ENCODE measurements around the gene FOXD1.
"Not testable (repeated sequence)": the region's sequence is repeated elsewhere in the genome, so short reads cannot be mapped to it uniquely, and the experiment has no call there.

Gene FOXD1

GRCh38 chr5:73460133-73460532, 11.6 kb upstream of the FOXD1 start:
- DNase-seq = no peak

- no peak for DNase-seq
Measured at GRCh38 chr5:73459366-73459765, 10.8 kb upstream of the FOXD1 start.

- DNase-seq = not testable (repeated sequence)
Measured at GRCh38 chr5:73456462-73456861, 7.9 kb upstream of the FOXD1 start.

DNA sequence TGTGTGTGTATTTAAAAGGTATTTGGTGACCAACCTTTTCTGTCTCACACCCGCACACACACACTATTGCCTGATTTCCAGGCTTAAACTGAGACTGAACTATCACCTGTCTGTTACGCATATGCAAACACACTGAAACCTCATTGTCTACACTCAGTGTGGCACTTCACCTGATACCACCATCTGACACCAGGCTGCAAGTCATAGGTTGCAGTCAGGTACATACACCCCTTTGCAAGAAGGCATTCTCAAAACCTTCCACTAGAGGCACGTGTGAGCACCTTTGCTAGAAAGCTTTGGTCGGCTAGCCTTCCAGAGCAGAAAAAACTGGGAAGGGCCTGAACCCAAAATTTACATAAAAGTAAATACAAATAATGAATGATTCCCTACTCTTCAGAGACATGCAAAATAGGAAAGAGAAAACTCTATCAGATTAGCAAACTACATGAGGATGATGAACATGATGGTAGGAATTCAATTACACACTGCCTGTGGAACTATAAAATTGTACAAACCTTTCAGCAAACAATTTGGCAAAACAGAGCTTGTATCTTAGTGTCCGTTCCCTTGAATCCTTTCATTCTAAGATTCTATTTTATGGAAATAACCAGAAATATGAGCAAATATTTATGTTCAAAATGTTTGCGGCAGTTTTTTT, 5.9 kb upstream of the FOXD1 start:
- no peak for DNase-seq

- no peak for DNase-seq
Measured at GRCh38 chr5:73452215-73452614, 3.6 kb upstream of the FOXD1 start.

DNA sequence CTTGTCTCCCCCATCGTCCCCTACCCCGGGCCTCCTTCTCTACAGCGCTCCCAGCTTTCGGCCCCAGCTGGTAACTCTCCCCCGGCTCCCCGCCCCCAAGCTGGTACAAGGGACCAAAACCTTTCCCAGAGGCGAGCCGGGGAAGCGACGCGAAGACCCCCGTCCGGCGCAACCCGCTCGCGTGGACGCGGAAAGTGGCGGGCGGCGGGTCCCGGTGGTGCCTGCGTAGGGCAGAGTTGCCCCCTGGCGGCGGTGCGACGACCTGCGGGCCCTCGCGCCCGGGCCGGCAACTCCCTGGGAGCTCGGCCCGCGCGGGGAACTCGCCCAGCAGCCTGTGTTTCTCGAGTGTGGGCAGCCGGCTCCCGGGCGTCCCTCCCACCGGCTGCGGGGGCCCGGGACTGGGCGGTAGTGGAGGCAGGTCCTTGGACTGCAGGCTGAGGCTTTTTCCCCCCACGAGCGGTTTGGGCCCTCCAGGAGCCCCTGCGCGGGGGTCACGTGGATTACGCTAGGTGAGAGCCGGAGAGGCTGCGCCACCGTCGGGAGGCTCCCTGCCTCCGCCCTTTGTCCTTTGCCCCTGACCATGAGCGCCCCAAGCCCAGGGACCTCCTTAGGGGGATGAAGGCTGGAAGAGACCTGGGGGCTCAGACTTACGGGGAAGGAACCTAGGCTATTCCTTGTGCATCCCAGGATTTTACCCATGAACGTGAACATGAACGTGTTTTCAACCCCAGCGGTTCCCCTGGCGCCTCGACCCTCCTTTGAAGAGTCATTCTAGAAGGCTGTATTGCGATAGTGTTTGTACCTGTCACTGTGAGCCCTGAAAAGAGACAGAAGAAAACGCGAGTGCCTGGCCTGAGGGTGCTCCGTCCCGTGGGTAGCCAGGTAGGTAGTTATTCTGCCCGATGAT, 2.9 kb upstream of the FOXD1 start:
- DNase-seq = no peak

GRCh38 chr5:73450672-73451223, 2.2 kb upstream of the FOXD1 start:
- DNase-seq = no peak

DNA sequence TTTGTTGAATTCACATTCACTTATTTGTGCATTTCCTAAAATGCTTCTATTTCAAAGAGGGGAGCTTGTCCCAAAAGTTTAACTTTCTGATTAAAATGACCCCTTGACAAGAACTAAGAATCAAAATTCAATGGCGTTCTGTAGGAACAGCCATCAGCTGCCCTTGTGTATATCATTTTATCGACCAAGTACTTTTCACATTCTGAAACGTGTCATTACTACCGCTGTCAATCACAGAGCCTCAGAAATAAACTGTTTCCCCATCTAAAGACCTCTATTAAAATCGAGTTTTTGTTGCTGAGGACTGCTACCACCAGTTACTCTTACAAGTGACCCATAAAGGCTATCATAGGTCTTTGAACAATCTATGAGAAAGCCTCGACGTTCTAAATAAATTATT, 1.6 kb upstream of the FOXD1 start:
- DNase-seq = no peak

DNA sequence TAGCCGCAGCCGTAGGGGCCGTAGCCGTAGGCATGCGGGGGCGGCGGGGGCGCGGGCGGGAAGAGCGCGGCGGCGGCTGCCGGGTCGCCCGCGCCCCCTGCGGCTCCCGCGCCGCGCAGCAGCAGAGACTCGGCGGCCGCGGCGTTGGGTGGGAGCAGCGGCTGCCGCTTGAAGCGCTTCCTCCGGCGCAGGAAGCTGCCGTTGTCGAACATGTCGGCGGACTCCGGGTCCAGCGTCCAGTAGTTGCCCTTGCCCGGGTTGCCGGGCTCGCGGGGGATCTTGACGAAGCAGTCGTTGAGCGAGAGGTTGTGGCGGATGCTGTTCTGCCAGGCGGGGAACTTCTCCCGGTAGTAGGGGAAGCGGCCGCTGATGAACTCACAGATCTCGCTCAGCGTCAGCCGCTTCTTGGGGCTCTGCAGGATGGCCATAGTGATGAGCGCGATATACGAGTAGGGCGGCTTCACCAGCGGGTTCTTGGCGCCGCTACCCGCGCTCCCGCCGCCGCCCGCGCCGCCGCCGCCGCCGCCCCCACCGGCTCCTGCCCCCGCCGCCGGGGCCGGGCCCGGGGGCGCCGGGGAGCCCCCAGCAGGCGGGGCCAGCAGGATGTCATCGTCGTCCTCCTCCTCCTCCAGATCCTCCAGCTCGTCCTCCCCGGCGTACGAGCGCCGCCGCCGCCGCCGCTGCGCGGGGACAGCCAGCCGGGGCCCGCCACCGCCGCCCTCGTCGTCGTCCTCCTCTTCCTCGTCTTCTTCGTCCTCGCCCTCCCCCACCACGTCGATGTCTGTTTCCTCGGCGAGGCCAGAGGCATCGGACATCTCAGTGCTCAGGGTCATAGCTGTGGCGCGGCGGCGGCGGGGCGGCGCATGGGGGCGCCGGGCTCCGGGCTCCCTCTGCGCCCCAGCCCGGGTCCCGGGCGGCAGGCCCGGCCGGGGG, 781 bp downstream of the FOXD1 start:
- DNase-seq = no peak

DNA sequence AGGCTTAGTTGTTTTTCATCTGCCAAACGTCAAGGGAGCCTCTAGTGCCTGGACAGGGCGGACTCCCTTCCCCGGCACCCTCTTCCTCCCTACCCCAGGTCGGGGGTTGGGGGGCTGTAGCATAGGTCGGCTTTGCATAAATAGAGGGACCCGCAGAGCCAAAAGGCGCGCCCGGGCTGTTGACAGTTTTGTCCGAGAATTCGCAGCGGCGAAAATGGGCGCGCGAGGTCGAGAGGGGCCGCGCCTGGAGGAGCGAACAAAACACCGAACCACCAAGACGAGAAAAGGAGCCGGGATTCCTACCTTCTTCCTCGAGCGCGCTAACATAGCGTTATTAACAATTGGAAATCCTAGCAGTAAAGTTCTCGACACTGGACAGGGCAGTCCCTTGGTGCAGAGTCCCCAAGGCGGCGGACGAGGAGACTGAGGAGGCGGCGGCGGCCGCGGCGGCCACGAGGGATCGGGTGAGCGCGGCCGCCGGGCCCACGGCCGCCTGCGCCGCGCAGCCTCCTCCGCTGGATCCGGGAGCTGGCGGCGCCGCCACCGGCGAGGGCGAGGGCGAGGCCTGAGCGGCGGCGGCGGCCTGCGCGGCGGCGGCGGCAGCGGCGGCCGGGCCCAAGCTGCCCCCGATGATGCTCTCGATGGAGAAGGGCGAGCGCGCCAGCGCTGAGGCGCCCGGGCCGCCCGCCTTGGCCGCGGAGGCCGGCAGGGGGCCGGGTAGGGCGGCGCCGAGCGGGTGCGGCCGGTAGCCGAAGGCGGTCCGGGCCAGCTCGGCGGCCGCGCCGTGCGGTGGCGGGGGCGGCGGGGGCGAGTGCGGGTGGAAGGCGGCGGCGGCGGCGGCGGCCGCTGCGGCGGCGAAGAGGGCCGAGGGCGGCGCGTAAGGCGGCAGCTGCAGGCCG, 1.7 kb downstream of the FOXD1 start:
- DNase-seq = no peak

GRCh38 chr5:73445665-73446630, 2.6 kb downstream of the FOXD1 start:
- DNase-seq = no peak

GRCh38 chr5:73444499-73445438, 3.8 kb downstream of the FOXD1 start:
- no peak for DNase-seq

DNA sequence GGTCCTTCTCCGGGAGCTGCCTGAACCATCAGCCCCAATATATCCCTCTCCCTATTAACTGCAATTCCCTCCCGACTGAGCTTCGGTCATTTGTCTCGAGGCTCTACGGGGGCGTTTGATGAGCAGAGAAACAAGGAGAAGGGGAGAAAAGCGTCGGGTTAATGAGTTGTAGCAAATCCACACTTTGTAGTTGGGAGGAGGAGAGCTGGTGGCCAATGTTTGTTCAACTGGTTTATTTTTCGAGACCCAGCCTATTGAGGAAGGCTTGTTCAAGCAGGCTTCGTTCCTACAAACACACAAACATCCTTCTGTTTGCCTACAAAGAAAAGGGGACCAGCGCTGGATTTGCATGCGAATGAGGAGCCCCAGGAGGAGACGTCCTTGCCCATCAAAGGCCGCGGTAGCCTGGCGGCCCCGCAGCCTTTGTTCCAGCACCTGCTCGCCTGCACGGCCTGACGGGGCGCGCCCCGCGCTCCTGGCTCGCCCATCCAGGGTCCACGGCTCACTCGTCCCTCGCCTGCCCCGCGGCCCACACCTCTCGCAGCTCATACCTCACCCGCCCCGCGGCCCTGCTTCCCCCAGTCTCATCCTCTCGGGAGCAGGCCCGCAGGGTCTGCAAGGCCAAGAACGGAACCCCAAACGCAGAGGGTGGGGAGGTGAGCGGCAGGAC, 4.6 kb downstream of the FOXD1 start:
- no peak for DNase-seq

GRCh38 chr5:73442996-73443627, 5.5 kb downstream of the FOXD1 start:
- DNase-seq = no peak

DNA sequence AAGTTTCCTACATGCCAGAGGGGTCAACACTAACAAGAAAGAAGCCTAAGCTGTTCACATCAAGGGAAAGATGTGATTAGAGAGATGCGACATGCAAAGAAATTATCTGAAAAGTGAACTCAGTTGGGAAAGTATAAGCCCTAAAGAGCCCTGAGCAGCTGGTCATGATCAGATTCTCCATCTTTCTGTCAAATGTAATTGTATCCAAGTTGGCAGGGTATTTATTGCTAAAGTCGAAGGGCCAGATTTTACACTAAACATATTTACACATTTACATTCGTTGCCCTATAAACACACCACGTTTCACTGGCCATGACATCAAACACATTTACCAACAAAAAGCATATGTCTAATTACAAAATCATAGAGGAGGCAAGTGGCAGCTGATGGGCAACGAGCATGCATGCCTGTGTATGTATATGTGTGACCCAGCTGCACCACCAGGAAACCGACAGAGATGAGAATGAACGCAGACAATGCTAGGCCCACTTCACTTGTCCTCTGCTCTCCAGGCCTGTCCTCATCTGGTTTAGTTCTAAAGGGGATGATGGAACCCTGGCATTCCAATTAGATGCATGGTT, 6.3 kb downstream of the FOXD1 start:
- no peak for DNase-seq

DNA sequence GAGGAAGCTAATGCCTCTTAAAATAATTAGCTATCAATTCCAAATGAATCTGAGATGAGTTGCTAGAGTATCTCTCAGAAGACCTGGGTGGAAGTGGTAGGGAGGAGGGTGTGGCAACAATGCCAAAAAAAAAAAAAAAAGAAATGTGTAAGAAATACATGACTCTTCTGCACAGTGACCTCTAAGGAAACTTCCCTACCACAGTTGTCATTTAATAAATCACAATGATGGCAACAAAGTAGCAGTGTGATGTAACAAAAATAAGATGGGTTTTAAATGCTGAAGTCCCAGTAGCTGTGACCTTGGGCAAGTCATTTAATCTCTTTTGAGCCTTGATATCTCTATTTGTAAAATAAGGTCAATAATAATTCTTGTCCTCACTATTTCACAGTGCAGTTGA, 7.2 kb downstream of the FOXD1 start:
- no peak for DNase-seq

- DNase-seq = no peak
Measured at GRCh38 chr5:73440262-73440661, 8.3 kb downstream of the FOXD1 start.

All from SIG-M5 (cell line).